Endodermal cell (in vitro differentiated cells): ENCODE measurements around the gene C1QTNF8. TPM values are rescaled to one million over a fixed set of nuclear protein-coding genes. Genes with fewer than 3 reads are reported as not detected.

Source experiments
- DNase-seq: peaks from one replicate; pipeline ENCODE4 v3.0.0-alpha.2; 2017
- H3K27ac ChIP-seq: 2 replicates; pipeline ENCODE4 v1.5.1; 2013; ENCODE audit warnings: mild to moderate bottlenecking, low read depth, low read length, moderate library complexity
- H3K27me3 ChIP-seq: 2 replicates; pipeline ENCODE4 v1.6.1; 2013; ENCODE audit warnings: mild to moderate bottlenecking, low read length, moderate library complexity; ENCODE audit not compliant: insufficient read depth, control insufficient read depth, poor library complexity, severe bottlenecking
- H3K36me3 ChIP-seq: 2 replicates; pipeline ENCODE4 v1.7.0; 2013; ENCODE audit warnings: mild to moderate bottlenecking, low read length, moderate library complexity; ENCODE audit not compliant: control insufficient read depth, insufficient read depth
- H3K4me1 ChIP-seq: one replicate; pipeline ENCODE4 v1.7.0; 2013; ENCODE audit warnings: low read length; ENCODE audit not compliant: control insufficient read depth, insufficient read depth
- H3K4me3 ChIP-seq: 2 replicates; pipeline ENCODE4 v1.5.1; 2013; ENCODE audit warnings: mild to moderate bottlenecking, low read length, moderate library complexity
- H3K9ac ChIP-seq: 2 replicates; pipeline ENCODE4 v1.6.1; 2013; ENCODE audit warnings: mild to moderate bottlenecking, low read length, moderate library complexity; ENCODE audit not compliant: poor library complexity, severe bottlenecking; ENCODE audit errors: extremely low read depth
- H3K9me3 ChIP-seq: 2 replicates; pipeline ENCODE4 v1.6.1; 2013; ENCODE audit warnings: mild to moderate bottlenecking, low read length, moderate library complexity; ENCODE audit not compliant: control insufficient read depth
- H3K27ac Mint-ChIP-seq: 2 replicates; pipeline ENCODE4 v1.8.0; 2020; ENCODE audit warnings: mixed read lengths
- H3K27me3 Mint-ChIP-seq: 2 replicates; pipeline ENCODE4 v1.8.0; 2021; ENCODE audit warnings: mild to moderate bottlenecking, mixed read lengths; ENCODE audit not compliant: insufficient read depth
- H3K36me3 Mint-ChIP-seq: 2 replicates; pipeline ENCODE4 v1.8.0; 2020; ENCODE audit warnings: low read depth, mixed read lengths
- H3K4me1 Mint-ChIP-seq: 2 replicates; pipeline ENCODE4 v1.8.0; 2020; ENCODE audit warnings: mixed read lengths
- H3K4me3 Mint-ChIP-seq: 2 replicates; pipeline ENCODE4 v1.8.0; 2020; ENCODE audit warnings: mild to moderate bottlenecking, moderate library complexity, mixed read lengths
- H3K9me3 Mint-ChIP-seq: 2 replicates; pipeline ENCODE4 v1.8.0; 2020; ENCODE audit warnings: mild to moderate bottlenecking, mixed read lengths
- WGBS, 2 experiments: methylation state at CpG; one replicate each; pipeline versions ENCODE4 v1.1.5 to v1.1.7; 2013; ENCODE audit warnings: missing lambda C conversion rate in 2 of 2, mixed read lengths in 1 of 2; ENCODE audit not compliant: insufficient coverage in 1 of 2, insufficient read length in 1 of 2; 5-methylcytosine and 5-hydroxymethylcytosine counted together
- total RNA-seq, 2 donors: library from RNA; stranded (reverse); fragmentation: NEBNext Ultra II Directional in 1 of 2; extraction: Animal tissue kit (Norgen Biotek cat#: 25700) in 1 of 2; gene quantifications; 2 replicates in 1 of 2; 3 replicates in 1 of 2; pipeline ENCODE4 v1.2.1, GENCODE V29; 2021
- TF ChIP-seq, protein P1 (sequence below): fragments of 200-600 bp; sonication (generic); conservative IDR thresholded peaks from 2 replicates; pipeline ENCODE4 v1.5.0; 2021; ENCODE audit warnings: antibody characterized with exemption, mild to moderate bottlenecking

C1QTNF8 gene
- total RNA-seq, 2 donors from 2014 or later = 0.15 to 0.20 TPM

GRCh38 chr16:1081734-1082265, 14.2 kb downstream of the C1QTNF8 start:
- H3K9me3 Mint-ChIP-seq = peaks cover 18% of the 10 kb centered on the region
- no peaks in the 10 kb centered on the region for H3K4me1 Mint-ChIP-seq
- TF ChIP-seq, protein P1, sequence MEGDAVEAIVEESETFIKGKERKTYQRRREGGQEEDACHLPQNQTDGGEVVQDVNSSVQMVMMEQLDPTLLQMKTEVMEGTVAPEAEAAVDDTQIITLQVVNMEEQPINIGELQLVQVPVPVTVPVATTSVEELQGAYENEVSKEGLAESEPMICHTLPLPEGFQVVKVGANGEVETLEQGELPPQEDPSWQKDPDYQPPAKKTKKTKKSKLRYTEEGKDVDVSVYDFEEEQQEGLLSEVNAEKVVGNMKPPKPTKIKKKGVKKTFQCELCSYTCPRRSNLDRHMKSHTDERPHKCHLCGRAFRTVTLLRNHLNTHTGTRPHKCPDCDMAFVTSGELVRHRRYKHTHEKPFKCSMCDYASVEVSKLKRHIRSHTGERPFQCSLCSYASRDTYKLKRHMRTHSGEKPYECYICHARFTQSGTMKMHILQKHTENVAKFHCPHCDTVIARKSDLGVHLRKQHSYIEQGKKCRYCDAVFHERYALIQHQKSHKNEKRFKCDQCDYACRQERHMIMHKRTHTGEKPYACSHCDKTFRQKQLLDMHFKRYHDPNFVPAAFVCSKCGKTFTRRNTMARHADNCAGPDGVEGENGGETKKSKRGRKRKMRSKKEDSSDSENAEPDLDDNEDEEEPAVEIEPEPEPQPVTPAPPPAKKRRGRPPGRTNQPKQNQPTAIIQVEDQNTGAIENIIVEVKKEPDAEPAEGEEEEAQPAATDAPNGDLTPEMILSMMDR = no peak
- H3K36me3 Mint-ChIP-seq = no peaks in the 10 kb centered on the region
- H3K4me1 ChIP-seq = no peaks in the 10 kb centered on the region
- no peak for DNase-seq
- no peaks in the 10 kb centered on the region for H3K27me3 ChIP-seq
- no peak overlapping the region for H3K4me3 Mint-ChIP-seq
- H3K27ac Mint-ChIP-seq = no peak overlapping the region
- H3K4me3 ChIP-seq = no peak overlapping the region
- no peak overlapping the region for H3K9ac ChIP-seq
- peaks cover 9% of the 10 kb centered on the region for H3K9me3 ChIP-seq
- H3K27ac ChIP-seq = no peak overlapping the region
- 87 to 90% methylated on average over 15 to 22 of the region's 22 CpGs for WGBS, 2 experiments
- H3K27me3 Mint-ChIP-seq = peaks cover 5% of the 10 kb centered on the region
- H3K36me3 ChIP-seq = no peaks in the 10 kb centered on the region

- Mint-ChIP-seq H3K27me3 (peaks cover 5% of the 10 kb centered on the region), H3K36me3 (no peaks in the 10 kb centered on the region), H3K27ac (no peak overlapping the region), H3K9me3 (peaks cover 18% of the 10 kb centered on the region), H3K4me3 (no peak overlapping the region), H3K4me1 (no peaks in the 10 kb centered on the region)
- Histone ChIP-seq H3K36me3 (no peaks in the 10 kb centered on the region), H3K4me3 (no peak overlapping the region), H3K27me3 (no peaks in the 10 kb centered on the region), H3K9ac (no peak overlapping the region), H3K9me3 (peaks cover 9% of the 10 kb centered on the region), H3K27ac (no peak overlapping the region), H3K4me1 (no peaks in the 10 kb centered on the region)
- TF ChIP-seq, protein P1 = no peak
- 75 to 79% methylated on average over 12 to 42 of the region's 42 CpGs for WGBS, 2 experiments
- DNase-seq = no peak
Observed at GRCh38 chr16:1080801-1081733, 15.0 kb downstream of the C1QTNF8 start.

- no peak overlapping the region for H3K4me3 Mint-ChIP-seq
- Histone ChIP-seq H3K4me3 (no peak overlapping the region), H3K36me3 (no peaks in the 10 kb centered on the region), H3K4me1 (no peaks in the 10 kb centered on the region), H3K9me3 (no peaks in the 10 kb centered on the region), H3K9ac (no peak overlapping the region), H3K27me3 (no peaks in the 10 kb centered on the region), H3K27ac (no peak overlapping the region)
- 91 to 93% methylated on average over 23 to 45 of the region's 45 CpGs for WGBS, 2 experiments
- H3K4me1 Mint-ChIP-seq = no peaks in the 10 kb centered on the region
- DNase-seq = no peak
- H3K36me3 Mint-ChIP-seq = no peaks in the 10 kb centered on the region
- TF ChIP-seq, protein P1 = no peak
- H3K9me3 Mint-ChIP-seq = peaks cover 8% of the 10 kb centered on the region
- peaks cover 2% of the 10 kb centered on the region for H3K27me3 Mint-ChIP-seq
- H3K27ac Mint-ChIP-seq = no peak overlapping the region
Observed at GRCh38 chr16:1079786-1080525, 16.1 kb downstream of the C1QTNF8 start.
